Muscle of arm (tissue), 12 donors: ENCODE results near the gene SCYL3. TPM values are rescaled to one million over a fixed set of nuclear protein-coding genes. Genes with fewer than 3 reads are reported as not detected.
"Not testable (repeated sequence)": the region's sequence is repeated elsewhere in the genome, so short reads cannot be mapped to it uniquely, and the experiment has no call there.

Source experiments
- DNase-seq: peaks from one replicate; pipeline ENCODE4 v3.0.0-alpha.2; 2013
- polyA plus RNA-seq, 12 donors: library from polyadenylated mRNA; unstranded; fragments of 120-200 nt; gene quantifications; one replicate each; pipeline ENCODE4 v1.2.1, GENCODE V29; 2013; ENCODE audit not compliant: insufficient read length in 12 of 12

The SCYL3 gene
- polyA plus RNA-seq, 12 donors = 8.4 to 14.3 (median 10.3) TPM; not detected in 1

GRCh38 chr1:169824153-169824552, 69.5 kb downstream of the SCYL3 start:
- no peak for DNase-seq

GRCh38 chr1:169821500-169821899, 72.2 kb downstream of the SCYL3 start:
- no peak for DNase-seq

- DNase-seq = no peak
Observed at GRCh38 chr1:169816617-169817016, 77.1 kb downstream of the SCYL3 start.

- no peak for DNase-seq
Observed at GRCh38 chr1:169814265-169814664, 79.4 kb downstream of the SCYL3 start.

- DNase-seq = no peak
Observed at GRCh38 chr1:169812131-169812530, 81.6 kb downstream of the SCYL3 start.

- not testable (repeated sequence) for DNase-seq
Observed at GRCh38 chr1:169811418-169812035, 82.2 kb downstream of the SCYL3 start.

GRCh38 chr1:169809370-169810095, 84.2 kb downstream of the SCYL3 start:
- peak; percentile 47 for DNase-seq

- no peak for DNase-seq
Observed at GRCh38 chr1:169804941-169805340, 88.8 kb downstream of the SCYL3 start.

GRCh38 chr1:169802888-169803287, 90.8 kb downstream of the SCYL3 start:
- DNase-seq = no peak

Other genes with a start within 250 kb of the SCYL3 start
- gene SELL, start 182.3 kb downstream of the SCYL3 start, polyA plus RNA-seq = 10 to 100 TPM in 1 of 12 donors, 1 to 10 TPM in 9, not detected in 2; 1.2 to 13.6 (median 2.3) TPM
- 1 to 10 TPM in 8 of 12 donors, under 1 TPM in 2, not detected in 2; 0.93 to 7.4 (median 1.2) TPM for gene SELE, start 159.8 kb downstream of the SCYL3 start, polyA plus RNA-seq
- gene METTL18, start 99.0 kb downstream of the SCYL3 start, polyA plus RNA-seq = 10 to 100 TPM in 3 of 12 donors, 1 to 10 TPM in 8, not detected in 1; 5.8 to 11.8 (median 8.8) TPM
- 10 to 100 TPM in 11 of 12 donors, not detected in 1; 15.4 to 42.6 (median 38.6) TPM for gene KIFAP3, start 180.8 kb upstream of the SCYL3 start, polyA plus RNA-seq